H9 (cell line): ENCODE results near the gene ADH7. TPM values are rescaled to one million over a fixed set of nuclear protein-coding genes. Genes with fewer than 3 reads are reported as not detected.

ENCODE experiments used
- DNase-seq: peaks from one replicate; pipeline ENCODE4 v3.0.0-alpha.2; 2017
- H2AFZ ChIP-seq: one replicate; pipeline ENCODE4 v1.6.1; 2013; ENCODE audit warnings: mild to moderate bottlenecking, low read length, control low read depth, moderate library complexity
- H2AK5ac ChIP-seq: 2 replicates; pipeline ENCODE4 v1.6.1; 2013; ENCODE audit warnings: low read length, control low read depth, mixed read lengths; ENCODE audit not compliant: insufficient read length
- H2BK120ac ChIP-seq: one replicate; pipeline ENCODE4 v1.6.1; 2013; ENCODE audit warnings: low read depth, mild to moderate bottlenecking, low read length, control low read depth, inconsistent platforms; ENCODE audit not compliant: poor library complexity, severe bottlenecking
- H2BK12ac ChIP-seq: 2 replicates; pipeline ENCODE4 v1.6.1; 2013; ENCODE audit warnings: low read length, control low read depth, mixed read lengths, low read depth; ENCODE audit not compliant: insufficient read length
- H2BK15ac ChIP-seq: 2 replicates; pipeline ENCODE4 v1.6.1; 2013; ENCODE audit warnings: low read depth, low read length, control low read depth
- H2BK20ac ChIP-seq: one replicate; pipeline ENCODE4 v1.6.1; 2013; ENCODE audit warnings: low read depth, mild to moderate bottlenecking, low read length, control low read depth, inconsistent platforms; ENCODE audit not compliant: poor library complexity, severe bottlenecking
- H2BK5ac ChIP-seq: 2 replicates; pipeline ENCODE4 v1.6.1; 2013; ENCODE audit warnings: low read length, control low read depth, mixed read lengths; ENCODE audit not compliant: insufficient read length
- H3K14ac ChIP-seq: 2 replicates; pipeline ENCODE4 v1.6.1; 2013; ENCODE audit warnings: low read length, control low read depth; ENCODE audit not compliant: insufficient read depth
- H3K18ac ChIP-seq: 2 replicates; pipeline ENCODE4 v1.6.1; 2013; ENCODE audit warnings: low read depth, mild to moderate bottlenecking, mixed read lengths, low read length, control low read depth; ENCODE audit not compliant: insufficient read length
- H3K23ac ChIP-seq: 2 replicates; pipeline ENCODE4 v1.6.1; 2013; ENCODE audit warnings: low read length, control low read depth, mixed read lengths, low read depth; ENCODE audit not compliant: insufficient read length
- H3K23me2 ChIP-seq: 2 replicates; pipeline ENCODE4 v1.6.1; 2013; ENCODE audit warnings: low read depth, mild to moderate bottlenecking, mixed read lengths, low read length, control low read depth; ENCODE audit not compliant: insufficient read length, poor library complexity, severe bottlenecking
- H3K27ac ChIP-seq: 2 replicates; pipeline ENCODE4 v1.5.1; 2013; ENCODE audit warnings: low read length, control low read depth, mixed read lengths, low read depth; ENCODE audit not compliant: insufficient read length
- H3K27me3 ChIP-seq: 2 replicates; pipeline ENCODE4 v1.6.1; 2013; ENCODE audit warnings: low read length, control low read depth, inconsistent platforms; ENCODE audit not compliant: insufficient read depth
- H3K4ac ChIP-seq: 2 replicates; pipeline ENCODE4 v1.6.1; 2013; ENCODE audit warnings: low read depth, mild to moderate bottlenecking, control low read depth, inconsistent platforms, low read length, moderate library complexity
- H3K4me1 ChIP-seq: 2 replicates; pipeline ENCODE4 v1.6.1; 2013; ENCODE audit warnings: low read length, control low read depth, inconsistent platforms; ENCODE audit not compliant: insufficient read depth
- H3K4me2 ChIP-seq: 2 replicates; pipeline ENCODE4 v1.6.1; 2013; ENCODE audit warnings: low read length, control low read depth, mixed read lengths; ENCODE audit not compliant: insufficient read length, insufficient read depth
- H3K56ac ChIP-seq: 2 replicates; pipeline ENCODE4 v1.6.1; 2013; ENCODE audit warnings: low read depth, mild to moderate bottlenecking, mixed read lengths, low read length, control low read depth; ENCODE audit not compliant: insufficient read length
- H3K79me1 ChIP-seq: 2 replicates; pipeline ENCODE4 v1.6.1; 2013; ENCODE audit warnings: low read depth, mild to moderate bottlenecking, moderate library complexity, low read length, control low read depth, inconsistent platforms; ENCODE audit not compliant: insufficient read depth, poor library complexity, severe bottlenecking
- H3K79me2 ChIP-seq: 2 replicates; pipeline ENCODE4 v1.6.1; 2013; ENCODE audit warnings: low read length, control low read depth, inconsistent platforms; ENCODE audit not compliant: insufficient read depth
- H3K9ac ChIP-seq: 2 replicates; pipeline ENCODE4 v1.6.1; 2013; ENCODE audit warnings: low read length, control low read depth, mixed read lengths; ENCODE audit not compliant: insufficient read length; ENCODE audit errors: extremely low read depth
- H3K9me3 ChIP-seq: one replicate; pipeline ENCODE4 v1.6.1; 2013; ENCODE audit warnings: low read depth, low read length, inconsistent platforms; ENCODE audit not compliant: control insufficient read depth
- H3T11ph ChIP-seq: one replicate; pipeline ENCODE4 v1.6.1; 2013; ENCODE audit warnings: mild to moderate bottlenecking, low read length, control low read depth, inconsistent platforms
- H4K20me1 ChIP-seq: one replicate; pipeline ENCODE4 v1.6.1; 2013; ENCODE audit not compliant: control insufficient read depth, insufficient read length, insufficient read depth
- H4K5ac ChIP-seq: 2 replicates; pipeline ENCODE4 v1.6.1; 2013; ENCODE audit warnings: low read depth, mild to moderate bottlenecking, mixed read lengths, low read length, control low read depth; ENCODE audit not compliant: insufficient read length
- H4K8ac ChIP-seq: replicated peaks from 2 replicates; pipeline ENCODE4 v1.6.1; 2013; ENCODE audit warnings: low read length, control low read depth, mixed read lengths, low read depth; ENCODE audit not compliant: insufficient read length
- H4K91ac ChIP-seq: 2 replicates; pipeline ENCODE4 v1.6.1; 2013; ENCODE audit warnings: low read depth, mild to moderate bottlenecking, moderate library complexity, mixed read lengths, low read length, control low read depth; ENCODE audit not compliant: insufficient read length
- H3K27ac Mint-ChIP-seq, 3 experiments: 2 replicates in 2 of 3; 3 replicates in 1 of 3; pipeline ENCODE4 v1.8.0; 2020 to 2021; ENCODE audit warnings: mixed read lengths in 3 of 3, mild to moderate bottlenecking in 1 of 3, moderate library complexity in 1 of 3
- H3K27me3 Mint-ChIP-seq: 2 replicates; pipeline ENCODE4 v1.8.0; 2021; ENCODE audit warnings: low read depth, mild to moderate bottlenecking, moderate library complexity, mixed read lengths
- H3K36me3 Mint-ChIP-seq, 3 experiments: 2 replicates in 2 of 3; 3 replicates in 1 of 3; pipeline ENCODE4 v1.8.0; 2020 to 2021; ENCODE audit warnings: low read depth in 3 of 3, mixed read lengths in 3 of 3; ENCODE audit not compliant: insufficient read depth in 1 of 3
- H3K4me1 Mint-ChIP-seq, 2 experiments: 2 replicates each; pipeline ENCODE4 v1.8.0; 2020; ENCODE audit warnings: mixed read lengths in 2 of 2
- H3K4me3 Mint-ChIP-seq, 2 experiments: 2 replicates in 1 of 2; 3 replicates in 1 of 2; pipeline ENCODE4 v1.8.0; 2020 to 2021; ENCODE audit warnings: mild to moderate bottlenecking in 2 of 2, mixed read lengths in 2 of 2, moderate library complexity in 1 of 2
- H3K9me3 Mint-ChIP-seq, 2 experiments: 2 replicates in 1 of 2; 3 replicates in 1 of 2; pipeline ENCODE4 v1.8.0; 2020; ENCODE audit warnings: mild to moderate bottlenecking in 2 of 2, mixed read lengths in 2 of 2, moderate library complexity in 1 of 2
- WGBS: extraction: QIAGEN DNeasy Blood & Tissue Kit; methylation state at CpG from one replicate; pipeline ENCODE4 v1.1.7; 2013; ENCODE audit warnings: missing lambda C conversion rate, low lambda C conversion rate, mixed read lengths; ENCODE audit not compliant: insufficient read length; ENCODE audit errors: extremely low coverage; 5-methylcytosine and 5-hydroxymethylcytosine counted together
- total RNA-seq: library from RNA; stranded (reverse); gene quantifications from 2 replicates; pipeline ENCODE4 v1.2.1, GENCODE V29; 2021
- TF ChIP-seq, protein P1 (sequence below): fragments of 200-600 bp; sonication (generic); conservative IDR thresholded peaks from 3 replicates; pipeline ENCODE4 v1.8.0; 2021; ENCODE audit warnings: antibody characterized with exemption, mild to moderate bottlenecking

ADH7 gene
- total RNA-seq, 1 experiment from 2014 or later: not detected

DNA sequence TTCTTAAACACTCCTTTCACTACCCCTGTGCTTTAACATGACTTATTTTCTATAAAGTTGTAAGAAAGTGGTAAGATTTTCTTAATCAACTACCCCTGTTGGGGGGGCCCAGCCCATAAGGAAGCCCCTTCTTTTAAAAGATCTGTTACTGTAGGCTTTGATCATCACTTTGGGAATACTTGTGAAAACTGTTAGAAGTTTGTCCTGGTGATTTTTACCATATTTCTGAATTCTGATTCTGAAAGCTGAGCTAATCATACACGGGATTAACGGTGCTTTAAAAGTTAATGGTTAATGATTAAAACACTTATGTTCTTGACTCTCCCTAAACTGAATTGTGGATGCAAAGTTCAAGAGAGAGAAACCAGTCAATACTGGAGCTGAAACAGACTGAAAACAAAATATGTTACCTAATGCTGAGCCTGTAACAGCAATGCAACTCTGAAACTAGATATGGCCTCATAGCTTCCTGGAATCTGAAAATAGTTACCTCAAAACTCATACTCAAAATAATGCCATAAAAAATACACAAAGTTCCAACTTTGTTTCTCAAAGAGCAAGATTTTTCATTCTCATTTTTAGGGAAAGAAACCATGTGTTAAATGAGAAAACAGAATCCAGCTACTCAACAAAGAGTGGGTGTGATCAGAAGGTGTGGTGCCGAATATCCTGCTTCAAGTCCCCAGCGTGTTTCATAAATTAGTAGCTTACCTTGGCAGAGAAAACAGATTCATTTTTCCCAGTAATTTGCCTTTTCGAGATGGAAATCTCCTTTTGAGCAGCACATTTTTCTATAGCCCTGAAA is 31.6 kb downstream of the ADH7 start:
- TF ChIP-seq, protein P1, sequence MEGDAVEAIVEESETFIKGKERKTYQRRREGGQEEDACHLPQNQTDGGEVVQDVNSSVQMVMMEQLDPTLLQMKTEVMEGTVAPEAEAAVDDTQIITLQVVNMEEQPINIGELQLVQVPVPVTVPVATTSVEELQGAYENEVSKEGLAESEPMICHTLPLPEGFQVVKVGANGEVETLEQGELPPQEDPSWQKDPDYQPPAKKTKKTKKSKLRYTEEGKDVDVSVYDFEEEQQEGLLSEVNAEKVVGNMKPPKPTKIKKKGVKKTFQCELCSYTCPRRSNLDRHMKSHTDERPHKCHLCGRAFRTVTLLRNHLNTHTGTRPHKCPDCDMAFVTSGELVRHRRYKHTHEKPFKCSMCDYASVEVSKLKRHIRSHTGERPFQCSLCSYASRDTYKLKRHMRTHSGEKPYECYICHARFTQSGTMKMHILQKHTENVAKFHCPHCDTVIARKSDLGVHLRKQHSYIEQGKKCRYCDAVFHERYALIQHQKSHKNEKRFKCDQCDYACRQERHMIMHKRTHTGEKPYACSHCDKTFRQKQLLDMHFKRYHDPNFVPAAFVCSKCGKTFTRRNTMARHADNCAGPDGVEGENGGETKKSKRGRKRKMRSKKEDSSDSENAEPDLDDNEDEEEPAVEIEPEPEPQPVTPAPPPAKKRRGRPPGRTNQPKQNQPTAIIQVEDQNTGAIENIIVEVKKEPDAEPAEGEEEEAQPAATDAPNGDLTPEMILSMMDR: no peak
- H3K27me3 ChIP-seq: no peaks in the 10 kb centered on the region
- no peak overlapping the region for H3K9ac ChIP-seq
- no peak overlapping the region for H4K91ac ChIP-seq
- H2AK5ac ChIP-seq: no peak overlapping the region
- H4K8ac ChIP-seq: no peak overlapping the region
- no peak for DNase-seq
- no peaks in the 10 kb centered on the region for H3K9me3 ChIP-seq
- no peaks in the 10 kb centered on the region for H4K20me1 ChIP-seq
- no peak overlapping the region for H3K27ac ChIP-seq
- H3K23ac ChIP-seq: no peak overlapping the region
- no peak overlapping the region for H3K4ac ChIP-seq
- Mint-ChIP-seq H3K36me3 (peaks cover 0 to 2% (median 0%) of the 10 kb centered on the region in 3 experiments; a peak in 1 of 7 replicates), H3K27me3 (no peaks in the 10 kb centered on the region), H3K4me3 (no peak overlapping the region), H3K9me3 (no peaks in the 10 kb centered on the region), H3K4me1 (peaks cover 17 to 18% of the 10 kb centered on the region in 2 experiments), H3K27ac (no peak overlapping the region)
- H3K18ac ChIP-seq: no peak overlapping the region
- H2BK20ac ChIP-seq: no peak overlapping the region
- H4K5ac ChIP-seq: no peak overlapping the region
- no peak overlapping the region for H3K14ac ChIP-seq
- H2BK120ac ChIP-seq: no peak overlapping the region
- no peaks in the 10 kb centered on the region for H3K23me2 ChIP-seq
- no peak overlapping the region for H3K4me2 ChIP-seq
- H3K56ac ChIP-seq: no peak overlapping the region
- no peak overlapping the region for H2AFZ ChIP-seq
- H3K79me1 ChIP-seq: no peaks in the 10 kb centered on the region
- WGBS: no CpG with 5 or more reads among the region's 5 CpGs
- no peaks in the 10 kb centered on the region; the same call in 1 of the 2 replicates for H3K4me1 ChIP-seq
- no peak overlapping the region for H3T11ph ChIP-seq
- H2BK12ac ChIP-seq: no peak overlapping the region
- no peaks in the 10 kb centered on the region for H3K79me2 ChIP-seq
- no peak overlapping the region for H2BK15ac ChIP-seq
- H2BK5ac ChIP-seq: no peak overlapping the region
